ENCODE data around the gene MRPL28. TPM values are rescaled to one million over a fixed set of nuclear protein-coding genes. Genes with fewer than 3 reads are reported as not detected.

MRPL28 gene
- total and polyA plus RNA-seq, 2 donors (not counting 3 experiments of a cell fraction or from before 2014, with no cell fraction given), result 104 to 180 TPM

DNA sequence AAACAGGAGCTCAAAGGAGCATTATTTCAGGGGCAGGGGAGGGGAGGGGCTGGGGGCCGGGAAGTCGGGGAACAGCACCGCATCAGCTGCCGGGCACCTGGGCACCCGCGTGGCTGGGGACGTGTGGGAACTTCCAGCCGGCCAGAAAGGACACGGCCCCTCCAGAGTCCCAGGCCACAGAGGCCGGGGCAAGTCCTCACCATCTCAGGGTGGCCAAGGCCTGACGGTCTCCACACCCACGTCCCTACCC, 10.3 kb upstream of the MRPL28 start:
- CTCF ChIA-PET, result interaction anchor here (1.9 to 2.5 kb wide), 3 partner anchors 17 to 107 kb away, joined by 4 to 8 read pairs (median 7); no protein-coding TSS in a partner anchor
- H3K36me3 ChIP-seq (ENCODE audit: control insufficient read depth in 2 of 2, extremely low read depth in 1 of 2, insufficient read depth in 2 of 2, low read length in 2 of 2), result peaks cover 0 to 18% of the 10 kb centered on the region in 2 experiments

More for the DNA sequence above, 10.3 kb upstream of the MRPL28 start:
- BruUV-seq (replicated peaks), result no TSS peak
- Histone ChIP-seq H3K27me3 (ENCODE audit: control insufficient read depth in 2 of 2, insufficient read depth in 2 of 2, low read length in 2 of 2) (no peaks in the 10 kb centered on the region), H3K9me3 (replicated peaks; ENCODE audit: control insufficient read depth, insufficient read depth, low read length) (no peaks in the 10 kb centered on the region), H3K4me2 (ENCODE audit: insufficient read depth, low read length) (peak overlapping the region; percentile 47), H3K4me3 (replicated peaks in 1 of 3; ENCODE audit: insufficient read depth in 1 of 3, low read depth in 1 of 3, low read length in 3 of 3) (peak overlapping the region; percentile 60 to 93 (median 83)), H3K9me1 (replicated peaks; ENCODE audit: control insufficient read depth, extremely low read depth, insufficient read depth, low read length) (no peaks in the 10 kb centered on the region), H3K9ac (replicated peaks; ENCODE audit: extremely low read depth, insufficient read depth, low read length) (peak overlapping the region; percentile 64), H4K20me1 (replicated peaks; ENCODE audit: control insufficient read depth, extremely low read depth, insufficient read depth, low read length) (no peaks in the 10 kb centered on the region), H3K79me2 (ENCODE audit: control insufficient read depth, insufficient read depth, low read length) (peaks cover 26% of the 10 kb centered on the region), H3K4me1 (ENCODE audit: control insufficient read depth, extremely low read depth, insufficient read depth, low read length) (peaks cover 20% of the 10 kb centered on the region), H2AFZ (ENCODE audit: low read depth, low read length) (no peak overlapping the region), H3K27ac (ENCODE audit: insufficient read depth, low read depth, low read length) (no peak overlapping the region)
- TF ChIP-seq, protein P1, sequence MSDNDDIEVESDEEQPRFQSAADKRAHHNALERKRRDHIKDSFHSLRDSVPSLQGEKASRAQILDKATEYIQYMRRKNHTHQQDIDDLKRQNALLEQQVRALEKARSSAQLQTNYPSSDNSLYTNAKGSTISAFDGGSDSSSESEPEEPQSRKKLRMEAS (IDR thresholded peaks at IDR 0.05; ENCODE audit: insufficient read depth, insufficient read length), result no peak
- TF ChIP-seq, protein P2, sequence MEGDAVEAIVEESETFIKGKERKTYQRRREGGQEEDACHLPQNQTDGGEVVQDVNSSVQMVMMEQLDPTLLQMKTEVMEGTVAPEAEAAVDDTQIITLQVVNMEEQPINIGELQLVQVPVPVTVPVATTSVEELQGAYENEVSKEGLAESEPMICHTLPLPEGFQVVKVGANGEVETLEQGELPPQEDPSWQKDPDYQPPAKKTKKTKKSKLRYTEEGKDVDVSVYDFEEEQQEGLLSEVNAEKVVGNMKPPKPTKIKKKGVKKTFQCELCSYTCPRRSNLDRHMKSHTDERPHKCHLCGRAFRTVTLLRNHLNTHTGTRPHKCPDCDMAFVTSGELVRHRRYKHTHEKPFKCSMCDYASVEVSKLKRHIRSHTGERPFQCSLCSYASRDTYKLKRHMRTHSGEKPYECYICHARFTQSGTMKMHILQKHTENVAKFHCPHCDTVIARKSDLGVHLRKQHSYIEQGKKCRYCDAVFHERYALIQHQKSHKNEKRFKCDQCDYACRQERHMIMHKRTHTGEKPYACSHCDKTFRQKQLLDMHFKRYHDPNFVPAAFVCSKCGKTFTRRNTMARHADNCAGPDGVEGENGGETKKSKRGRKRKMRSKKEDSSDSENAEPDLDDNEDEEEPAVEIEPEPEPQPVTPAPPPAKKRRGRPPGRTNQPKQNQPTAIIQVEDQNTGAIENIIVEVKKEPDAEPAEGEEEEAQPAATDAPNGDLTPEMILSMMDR (IDR thresholded peaks at IDR 0.05; ENCODE audit: extremely low read depth in 1 of 2, insufficient read depth in 1 of 2, low read depth in 1 of 2, low read length in 2 of 2), result no peak
- TF ChIP-seq FOS (IDR thresholded peaks at IDR 0.05; ENCODE audit: borderline replicate concordance, insufficient read depth, low read length) (no peak), POLR2A (IDR thresholded peaks at IDR 0.05; ENCODE audit: low read depth, low read length) (no peak), MYC (IDR thresholded peaks at IDR 0.05; ENCODE audit: low read depth, low read length) (no peak), JUN (IDR thresholded peaks at IDR 0.05; ENCODE audit: borderline replicate concordance, insufficient read depth, insufficient read length, low read depth) (no peak), POLR2AphosphoS5 (IDR thresholded peaks at IDR 0.05; ENCODE audit: insufficient read depth, low read depth, low read length) (no peak), GATA2 (IDR thresholded peaks at IDR 0.05; ENCODE audit: insufficient read depth, insufficient read length, low read depth, low read length) (no peak), EZH2 (IDR thresholded peaks at IDR 0.05; ENCODE audit: borderline replicate concordance, low read depth, low read length, severe bottlenecking) (no peak)
- FAIRE-seq, result no peak
- intact Hi-C loops (cut with micrococcal nuclease) (loop anchor here (1.0 kb wide), 1 partner anchor 10 kb away; the partner anchor contains the start of gene MRPL28), dilution Hi-C loops (cut with MboI; ENCODE audit: extremely low pct_ligation_motif_present, low sequenced_read_pairs) (no loop called here)
- POLR2A ChIA-PET, result no interaction called here
- no peak for DNase-seq (ENCODE audit: low read depth, low spot score)

Data from endothelial cell of umbilical vein (primary cell).